Uterus (tissue), 4 donors: ENCODE data around the gene EMILIN1. TPM values are rescaled to one million over a fixed set of nuclear protein-coding genes. Genes with fewer than 3 reads are reported as not detected.
A peak's percentile ranks its signal among the peaks of the same experiment; 100 is the strongest.
"Not testable (repeated sequence)": the region's sequence is repeated elsewhere in the genome, so short reads cannot be mapped to it uniquely, and the experiment has no call there.

Experiments
- DNase-seq, 2 donors: peaks; one replicate each; pipeline ENCODE4 v3.0.0-alpha.2; 2019 to 2020
- H3K27ac ChIP-seq, 2 donors: fragments of 200-600 bp; sonication (generic); 1 replicate in 1 of 2; 2 replicates in 1 of 2; pipeline ENCODE4 v1.5.1; 2016 to 2018
- H3K27me3 ChIP-seq, 2 donors: fragments of 200-600 bp; sonication (generic); one replicate each; pipeline ENCODE4 v1.5.1; 2018 to 2019; ENCODE audit warnings: control low read depth in 1 of 2
- H3K36me3 ChIP-seq, 2 donors: fragments of 200-600 bp; sonication (generic); one replicate each; pipeline ENCODE4 v1.5.1; 2019; ENCODE audit warnings: control low read depth in 1 of 2
- H3K4me1 ChIP-seq, 2 donors: fragments of 200-600 bp; sonication (generic); one replicate each; pipeline ENCODE4 v1.5.1; 2018 to 2019; ENCODE audit warnings: control low read depth in 1 of 2
- H3K4me3 ChIP-seq, 2 donors: fragments of 200-600 bp; sonication (generic); 1 replicate in 1 of 2; 2 replicates in 1 of 2; pipeline ENCODE4 v1.5.1; 2018 to 2019; ENCODE audit warnings: mild to moderate bottlenecking in 1 of 2
- H3K9me3 ChIP-seq, 2 donors: fragments of 200-600 bp; sonication (generic); one replicate each; pipeline ENCODE4 v1.5.1; 2019; ENCODE audit warnings: control low read depth in 1 of 2
- POLR2A ChIP-seq, 2 donors: fragments of 450-650 bp; IDR thresholded peaks; one replicate each; pipeline ENCODE4 v1.6.1; 2016; ENCODE audit warnings: antibody characterized with exemption in 2 of 2, mild to moderate bottlenecking in 1 of 2, moderate library complexity in 1 of 2
- intact Hi-C: fragments of 100-400 bp; cut with DNase I; formaldehyde crosslinking; loops from one replicate; pipeline ENCODE4 v1.15.1; 2023; ENCODE audit warnings: low total_unique reads
- total RNA-seq, 4 donors: library from RNA; depleted of rRNA in 3 of 4; stranded (reverse); fragments of >200 nt in 3 of 4; gene quantifications; one replicate each; pipeline versions ENCODE4 v1.1.0 to v1.2.4, GENCODE V29; 2014 to 2023
- TF ChIP-seq, protein P1 (sequence below), 4 experiments: fragments of 200-600 bp in 2 of 4; fragments of 450-650 bp in 2 of 4; sonication (generic) in 2 of 4; IDR thresholded peaks; one replicate each; pipeline ENCODE4 v1.5.1; 2016 to 2019; ENCODE audit warnings: antibody characterized with exemption in 4 of 4, mild to moderate bottlenecking in 2 of 4, moderate library complexity in 1 of 4
- donor health status: DM: yes; HTN: yes; CAD: no.

EMILIN1 gene
- total RNA-seq, 4 donors from 2014 or later = 107 to 377 (median 224) TPM

- Histone ChIP-seq H3K9me3 (no peaks in the 10 kb centered on the region), H3K4me1 (peaks cover 0 to 7% of the 10 kb centered on the region in 2 donors), H3K36me3 (no peaks in the 10 kb centered on the region), H3K27ac (no peak within 1 kb of the TSS), H3K4me3 (peak within 1 kb of the TSS; percentile 33 to 43), H3K27me3 (no peaks in the 10 kb centered on the region)
- intact Hi-C loops = no loop called here
- TF ChIP-seq, protein P1, sequence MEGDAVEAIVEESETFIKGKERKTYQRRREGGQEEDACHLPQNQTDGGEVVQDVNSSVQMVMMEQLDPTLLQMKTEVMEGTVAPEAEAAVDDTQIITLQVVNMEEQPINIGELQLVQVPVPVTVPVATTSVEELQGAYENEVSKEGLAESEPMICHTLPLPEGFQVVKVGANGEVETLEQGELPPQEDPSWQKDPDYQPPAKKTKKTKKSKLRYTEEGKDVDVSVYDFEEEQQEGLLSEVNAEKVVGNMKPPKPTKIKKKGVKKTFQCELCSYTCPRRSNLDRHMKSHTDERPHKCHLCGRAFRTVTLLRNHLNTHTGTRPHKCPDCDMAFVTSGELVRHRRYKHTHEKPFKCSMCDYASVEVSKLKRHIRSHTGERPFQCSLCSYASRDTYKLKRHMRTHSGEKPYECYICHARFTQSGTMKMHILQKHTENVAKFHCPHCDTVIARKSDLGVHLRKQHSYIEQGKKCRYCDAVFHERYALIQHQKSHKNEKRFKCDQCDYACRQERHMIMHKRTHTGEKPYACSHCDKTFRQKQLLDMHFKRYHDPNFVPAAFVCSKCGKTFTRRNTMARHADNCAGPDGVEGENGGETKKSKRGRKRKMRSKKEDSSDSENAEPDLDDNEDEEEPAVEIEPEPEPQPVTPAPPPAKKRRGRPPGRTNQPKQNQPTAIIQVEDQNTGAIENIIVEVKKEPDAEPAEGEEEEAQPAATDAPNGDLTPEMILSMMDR (IDR thresholded peaks at IDR 0.05) = no peak
- peak in 1 of 2 donors; percentile 15 for TF ChIP-seq POLR2A (IDR thresholded peaks at IDR 0.05)
- no peak for DNase-seq
Measured at GRCh38 chr2:27118525-27119329, 40.3 kb downstream of the EMILIN1 start, which contains the start of gene CGREF1. CGREF1 (minus strand) TSS chr2:27119128; CDS start chr2:27104366, 14,762 bp downstream.

DNA sequence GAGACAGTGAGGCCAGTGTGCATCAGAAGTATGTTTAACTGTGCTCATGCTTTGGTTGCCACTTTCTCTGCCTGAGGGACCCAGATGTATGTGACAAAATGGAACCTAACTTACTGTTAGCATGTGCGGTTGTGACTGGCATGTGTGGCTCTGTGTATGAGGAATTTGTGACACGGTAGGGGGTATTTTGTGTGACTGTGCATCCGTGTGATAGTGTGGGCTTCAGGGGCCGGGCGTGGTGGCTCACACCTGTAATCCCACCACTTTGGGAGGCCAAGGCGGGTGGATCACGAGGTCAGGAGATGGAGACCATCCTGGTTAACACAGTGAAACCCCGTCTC is 40.9 kb downstream of the EMILIN1 start:
- intact Hi-C loops, H3K9me3 ChIP-seq, DNase-seq, H3K27me3 ChIP-seq, H3K4me1 ChIP-seq, H3K36me3 ChIP-seq, H3K27ac ChIP-seq: not testable (repeated sequence)
- H3K4me3 ChIP-seq = peak overlapping the region; percentile 33 to 43

DNA sequence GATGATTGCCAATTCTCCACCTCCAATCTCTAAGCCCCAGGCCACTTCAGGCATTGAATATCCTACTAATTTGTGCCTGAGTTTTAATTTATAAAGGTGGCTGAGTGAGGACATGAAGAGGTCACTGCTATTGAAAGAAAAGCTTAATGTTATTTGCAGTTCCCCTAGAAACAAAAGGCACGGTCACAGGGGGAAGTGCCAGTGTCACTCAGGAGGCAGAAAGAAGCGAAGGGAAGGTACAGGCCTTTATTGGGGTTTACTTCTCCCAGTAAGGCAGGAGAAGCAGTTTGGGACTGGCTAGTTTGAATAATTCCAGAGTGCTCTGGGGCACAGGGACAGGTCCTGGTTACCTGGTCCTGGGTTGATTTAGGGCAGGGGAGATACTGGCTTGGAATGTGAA is 43.5 kb downstream of the EMILIN1 start:
- no peak for DNase-seq
- H3K4me1 ChIP-seq = peaks cover 0 to 7% of the 10 kb centered on the region in 2 donors
- H3K27me3 ChIP-seq = no peaks in the 10 kb centered on the region
- TF ChIP-seq, protein P1 (IDR thresholded peaks at IDR 0.05) = no peak
- TF ChIP-seq POLR2A (IDR thresholded peaks at IDR 0.05) = no peak
- no peak overlapping the region for H3K27ac ChIP-seq
- H3K36me3 ChIP-seq = no peaks in the 10 kb centered on the region
- no peak overlapping the region for H3K4me3 ChIP-seq
- no peaks in the 10 kb centered on the region for H3K9me3 ChIP-seq
- intact Hi-C loops = no loop called here

GRCh38 chr2:27122791-27123190 is 44.4 kb downstream of the EMILIN1 start:
- TF ChIP-seq, protein P1 (IDR thresholded peaks at IDR 0.05) = no peak
- no peak for TF ChIP-seq POLR2A (IDR thresholded peaks at IDR 0.05)
- peaks cover 0 to 7% of the 10 kb centered on the region in 2 donors for H3K4me1 ChIP-seq
- no peak overlapping the region for H3K4me3 ChIP-seq
- DNase-seq = no peak
- no peaks in the 10 kb centered on the region for H3K36me3 ChIP-seq
- H3K9me3 ChIP-seq = no peaks in the 10 kb centered on the region
- intact Hi-C loops = no loop called here
- H3K27ac ChIP-seq = no peak overlapping the region
- no peaks in the 10 kb centered on the region for H3K27me3 ChIP-seq

GRCh38 chr2:27123302-27124150 is 45.1 kb downstream of the EMILIN1 start, which contains the start of gene ABHD1:
ABHD1 (plus strand) TSS chr2:27123815; CDS start chr2:27123949, 134 bp downstream.
- Histone ChIP-seq H3K27me3 (no peaks in the 10 kb centered on the region), H3K27ac (peak within 1 kb of the TSS; percentile 4 to 34), H3K4me1 (peaks cover 0 to 2% of the 10 kb centered on the region in 2 donors), H3K4me3 (peak within 1 kb of the TSS; percentile 45 to 46), H3K9me3 (no peaks in the 10 kb centered on the region), H3K36me3 (no peaks in the 10 kb centered on the region)
- intact Hi-C loops = no loop called here
- TF ChIP-seq POLR2A (IDR thresholded peaks at IDR 0.05) = no peak
- TF ChIP-seq, protein P1 (IDR thresholded peaks at IDR 0.05) = no peak
- peak; percentile 43 to 60 for DNase-seq
